IMR-90 (cell line): Measurements from ENCODE around the gene GLMP.

Experiments used
- CHD1 ChIP-seq: IDR thresholded peaks from 2 replicates; pipeline ENCODE4 v1.6.1; 2012; ENCODE audit warnings: low read depth, low read length, improper control_type of control experiment
- CTCF ChIP-seq: conservative IDR thresholded peaks from 2 replicates; pipeline ENCODE4 v1.5.1; 2012; ENCODE audit warnings: mild to moderate bottlenecking, low read depth, low read length, improper control_type of control experiment
- ELK1 ChIP-seq: fragments of 150-350 bp; IDR thresholded peaks from 2 replicates; pipeline ENCODE4 v1.6.1; 2016; ENCODE audit warnings: low read depth, mild to moderate bottlenecking, low read length, moderate library complexity, borderline replicate concordance
- FOS ChIP-seq: fragments of 150-350 bp; IDR thresholded peaks from 2 replicates; pipeline ENCODE4 v1.6.1; 2016; ENCODE audit warnings: low read depth, low read length
- MXI1 ChIP-seq: IDR thresholded peaks from 2 replicates; pipeline ENCODE4 v1.6.1; 2012; ENCODE audit warnings: low read depth, mild to moderate bottlenecking, low read length, moderate library complexity, borderline replicate concordance
- POLR2A ChIP-seq: IDR thresholded peaks from 2 replicates; pipeline ENCODE4 v1.6.1; 2012; ENCODE audit warnings: mild to moderate bottlenecking, low read depth, low read length
- RFX5 ChIP-seq: IDR thresholded peaks from 2 replicates; pipeline ENCODE4 v1.8.0; 2012; ENCODE audit warnings: low read depth, mild to moderate bottlenecking, low read length, moderate library complexity
- SMC3 ChIP-seq: fragments of 150-350 bp; IDR thresholded peaks from 2 replicates; pipeline ENCODE4 v1.6.1; 2016; ENCODE audit warnings: low read depth, mild to moderate bottlenecking, antibody characterized with exemption, low read length, moderate library complexity

DNA sequence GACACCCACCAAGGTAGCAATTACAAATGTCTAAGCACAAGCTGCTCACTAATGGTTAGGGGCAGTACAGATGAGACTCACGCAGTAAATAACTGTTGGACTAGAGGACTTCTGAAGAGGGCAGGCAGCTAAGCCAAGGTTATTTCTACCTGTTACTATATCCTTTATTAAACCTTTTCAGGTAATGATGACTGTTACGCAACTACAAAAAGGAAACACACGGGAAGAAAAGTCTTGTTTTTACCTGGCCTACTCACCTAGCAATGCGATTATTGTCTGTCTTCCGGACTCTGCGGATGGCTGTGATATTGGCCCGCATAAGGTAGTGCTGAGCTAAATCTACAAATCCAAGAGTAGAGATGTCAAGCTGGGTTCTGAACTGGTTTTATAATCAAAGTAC is 21.4 kb upstream of the GLMP start:
- TF ChIP-seq CTCF, result no peak
- TF ChIP-seq RFX5, result no peak
- TF ChIP-seq MXI1, result no peak
- no peak for TF ChIP-seq SMC3
- TF ChIP-seq POLR2A, result no peak
- no peak for TF ChIP-seq FOS
- no peak for TF ChIP-seq CHD1
- no peak for TF ChIP-seq ELK1
